COLO829 (cell line): Measurements from ENCODE around the gene GFY.

ENCODE experiments used
- DNase-seq: peaks from one replicate; pipeline ENCODE4 v3.0.0; 2012; ENCODE audit warnings: low spot score

Gene GFY

DNA sequence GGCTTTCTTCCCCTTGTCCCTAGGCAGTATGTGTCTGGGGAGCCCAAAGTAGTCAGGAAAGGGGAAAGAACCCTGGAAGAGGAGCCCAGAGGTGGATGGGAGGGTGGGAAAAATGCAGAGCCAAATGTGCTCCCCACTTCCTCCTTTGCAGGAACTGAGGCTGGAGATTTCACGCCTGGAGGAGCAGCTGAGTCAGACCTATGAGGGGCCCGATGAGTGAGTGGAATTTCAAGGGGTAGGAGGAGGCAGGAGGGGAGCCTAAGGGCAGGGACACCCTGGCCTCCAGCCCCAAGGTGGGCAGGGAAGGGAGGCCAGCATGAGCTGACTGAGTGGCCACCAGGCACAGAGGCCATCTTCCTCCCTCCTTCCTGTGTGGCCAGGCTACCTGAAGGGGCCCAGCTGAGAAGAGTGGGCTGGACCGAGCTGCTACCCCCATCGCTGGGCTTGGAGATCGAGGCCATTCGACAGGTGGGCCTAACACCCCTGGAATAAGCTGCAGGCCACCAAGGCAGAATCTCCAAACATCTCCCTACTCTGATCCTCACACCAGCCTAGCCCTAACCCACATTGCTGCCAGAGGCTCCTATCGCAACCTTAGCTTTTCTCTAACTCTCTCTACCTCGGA, 16.3 kb upstream of the GFY start:
- DNase-seq = no peak

DNA sequence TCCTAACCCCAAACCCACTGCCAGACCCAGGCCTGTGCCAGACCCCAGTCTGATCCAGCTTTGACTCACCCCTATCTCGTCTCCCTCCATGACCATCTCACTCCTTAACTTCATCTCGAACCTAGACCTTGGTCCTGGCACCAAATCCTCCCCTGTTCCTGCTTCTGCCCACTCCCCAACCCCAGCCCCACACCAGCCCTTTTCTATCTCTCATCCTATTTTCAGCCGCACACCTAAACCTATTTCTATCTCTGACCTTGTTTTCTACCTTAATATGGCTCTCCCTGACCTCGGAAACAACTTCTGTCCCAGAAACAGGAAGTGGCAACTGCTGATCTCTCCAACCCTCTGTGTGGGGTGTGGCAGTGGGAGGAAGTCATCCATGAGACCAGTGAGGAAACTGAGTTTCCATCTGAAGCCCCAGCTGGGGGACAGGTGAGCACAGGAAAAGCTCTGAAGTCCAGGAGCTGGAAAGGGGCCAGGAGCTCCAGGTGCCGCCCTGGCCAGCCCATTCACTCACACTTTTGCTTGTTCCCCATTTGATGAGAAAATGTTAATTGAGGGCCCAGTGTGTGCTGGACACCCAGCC, 15.7 kb upstream of the GFY start:
- no peak for DNase-seq

DNA sequence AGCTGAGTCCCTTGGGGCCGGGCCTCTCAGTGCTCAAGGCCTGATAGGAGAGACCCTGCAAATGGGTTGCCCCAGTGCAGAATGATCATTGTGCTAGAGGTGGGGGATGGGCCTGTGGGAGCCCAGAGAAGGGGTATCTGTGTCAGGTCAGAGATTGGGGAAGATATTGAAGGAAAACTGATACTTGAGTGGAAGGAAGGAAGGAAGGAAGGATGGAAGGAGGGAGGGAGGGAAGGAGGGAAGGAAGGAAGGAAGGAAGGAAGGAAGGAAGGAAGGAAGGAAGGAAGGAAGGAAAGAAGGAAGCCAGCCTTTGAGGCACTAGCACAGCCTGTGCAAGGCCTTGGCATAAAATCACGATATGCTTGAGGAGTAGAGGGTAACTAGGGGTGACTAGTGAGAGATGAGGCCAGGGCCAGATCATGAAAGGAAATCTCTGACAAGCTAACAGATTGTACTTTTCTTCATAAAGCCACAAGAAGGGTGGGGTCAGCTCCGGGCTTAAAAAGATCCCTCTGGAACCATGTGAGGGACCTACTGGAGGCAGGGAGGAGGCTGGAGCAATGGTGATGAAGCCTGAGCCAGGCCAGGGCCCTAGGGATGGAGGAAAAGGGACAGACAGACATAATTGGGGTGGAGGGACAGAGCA, 13.4 kb upstream of the GFY start:
- no peak for DNase-seq

DNA sequence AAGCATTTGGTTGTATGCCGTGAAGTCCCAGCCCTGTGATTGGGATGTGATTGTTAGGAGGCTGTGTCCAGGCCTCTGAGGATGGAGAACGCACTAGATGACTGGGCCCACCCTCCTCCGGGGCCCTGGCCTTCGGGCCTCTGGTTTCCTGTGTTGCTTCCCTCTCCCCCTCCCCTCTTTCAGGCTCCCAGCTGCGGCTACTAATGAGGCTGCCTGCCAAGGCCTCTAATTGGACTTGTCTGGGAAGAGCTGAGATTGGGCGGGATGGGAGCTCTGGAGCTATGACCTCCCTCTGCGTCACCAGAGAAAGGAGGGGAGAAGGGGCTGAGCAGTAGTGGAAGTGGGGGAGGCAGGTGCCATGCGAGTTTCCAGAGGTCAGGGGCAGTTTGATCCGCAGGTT, 11.8 kb upstream of the GFY start:
- no peak for DNase-seq

DNA sequence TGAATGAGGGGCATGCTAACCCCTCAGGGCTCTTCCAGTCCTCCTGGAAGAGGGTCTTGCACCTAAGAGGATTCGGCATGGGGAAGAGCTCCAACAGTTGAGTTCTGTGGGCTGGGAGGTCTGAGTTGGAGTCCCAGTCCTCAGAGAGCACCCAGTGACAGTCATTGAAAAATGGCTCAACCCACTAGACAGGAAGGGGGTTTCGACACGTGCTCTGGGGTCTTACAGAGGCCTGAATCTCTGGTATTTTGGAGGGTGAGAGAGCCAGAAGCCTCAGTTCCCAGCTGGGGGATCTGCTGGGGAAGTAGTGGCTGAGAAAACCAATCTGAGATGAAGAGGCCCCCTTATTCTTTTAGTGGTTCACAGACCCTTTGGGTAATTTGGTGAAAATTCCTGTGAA, 10.9 kb upstream of the GFY start:
- no peak for DNase-seq

DNA sequence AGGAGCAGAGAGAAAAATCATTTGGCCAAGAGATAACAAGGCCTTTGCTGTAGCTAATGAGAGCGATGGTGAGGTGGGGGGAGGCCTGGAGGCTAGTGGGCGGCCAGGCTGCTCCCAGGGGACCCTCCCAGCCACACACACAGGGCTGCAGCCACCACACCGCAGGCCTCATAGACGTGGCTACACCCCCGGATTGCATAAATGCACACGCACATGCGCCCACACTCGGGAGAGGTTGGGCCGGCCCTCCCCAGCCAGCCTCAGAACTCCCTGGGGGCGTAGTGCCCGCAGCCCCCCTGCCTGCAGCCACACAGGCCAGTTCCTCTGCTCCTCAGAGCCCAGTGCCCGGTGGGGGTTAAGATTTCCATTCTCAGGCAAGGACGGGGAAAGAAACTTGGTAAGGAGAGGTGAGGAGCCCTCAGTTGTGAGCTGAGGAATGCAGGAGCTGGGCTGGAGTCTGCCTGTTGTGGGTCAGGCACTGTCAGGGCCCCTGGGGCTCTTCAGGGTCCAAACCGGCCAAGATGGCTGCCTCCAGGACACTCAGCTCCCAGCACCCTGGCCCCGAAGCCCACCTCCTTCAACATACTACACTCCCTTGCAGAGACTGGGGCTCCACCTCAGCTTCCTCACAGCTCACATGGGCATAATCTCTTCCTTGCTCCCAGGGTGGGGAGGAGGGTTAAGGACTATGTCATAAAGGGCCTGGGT, 9.9 kb upstream of the GFY start:
- no peak for DNase-seq

DNA sequence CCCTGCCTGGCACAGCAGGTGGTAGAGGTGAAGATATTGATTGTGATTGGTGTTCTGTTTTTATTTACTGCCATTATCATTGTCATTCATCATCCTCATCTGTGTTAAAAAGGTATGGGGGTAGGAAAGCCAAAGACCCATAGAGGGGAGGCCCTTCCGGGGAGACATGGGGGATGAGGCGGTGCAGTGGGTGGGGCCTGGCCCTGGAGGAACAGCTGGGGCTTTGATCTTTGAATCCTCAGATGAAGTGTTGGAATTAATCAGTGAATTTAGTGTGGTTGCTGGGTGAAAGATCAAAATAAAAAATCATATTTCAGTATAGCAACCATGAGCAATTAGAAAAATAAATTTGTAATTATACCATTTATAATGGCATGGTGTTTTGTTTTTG, 9.4 kb upstream of the GFY start:
- DNase-seq = no peak

DNA sequence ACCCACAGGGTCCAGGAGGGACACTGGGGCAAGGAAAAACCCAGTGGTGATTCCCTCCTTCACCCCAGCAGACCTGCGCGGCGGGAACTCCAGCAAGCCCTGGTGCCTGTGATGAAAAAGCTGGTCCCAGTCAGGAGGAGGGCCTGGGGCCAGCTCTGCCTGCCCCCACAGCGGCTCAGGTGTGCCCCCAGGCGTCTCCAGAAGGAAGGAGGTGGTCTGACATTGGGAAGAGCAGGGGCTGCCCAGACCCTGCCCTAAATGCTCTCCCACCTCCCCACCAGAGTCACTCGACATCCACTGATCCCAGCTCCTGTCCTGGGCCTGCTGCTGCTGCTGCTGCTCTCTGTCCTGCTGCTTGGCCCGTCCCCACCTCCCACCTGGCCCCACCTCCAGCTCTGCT, 8.1 kb upstream of the GFY start:
- no peak for DNase-seq

DNA sequence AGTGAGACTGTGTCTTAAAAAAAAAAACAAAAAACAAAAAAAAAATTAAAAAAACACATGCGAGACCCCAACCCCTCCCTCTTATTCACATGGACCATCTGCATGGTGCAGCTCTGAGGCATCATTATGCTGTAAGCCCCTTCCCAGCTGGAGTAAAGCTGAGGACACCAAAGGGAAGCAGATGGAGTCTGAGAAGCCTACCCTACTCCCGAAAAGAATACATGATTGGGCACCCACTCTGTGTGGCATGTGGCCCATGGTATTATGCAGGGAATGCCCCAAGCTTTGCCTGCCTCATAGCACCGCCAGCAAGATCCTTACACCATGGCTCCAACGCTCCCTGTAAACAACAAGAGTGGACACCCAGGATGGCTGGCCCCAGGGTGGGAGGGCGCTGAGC, 6.7 kb upstream of the GFY start:
- DNase-seq = no peak

DNA sequence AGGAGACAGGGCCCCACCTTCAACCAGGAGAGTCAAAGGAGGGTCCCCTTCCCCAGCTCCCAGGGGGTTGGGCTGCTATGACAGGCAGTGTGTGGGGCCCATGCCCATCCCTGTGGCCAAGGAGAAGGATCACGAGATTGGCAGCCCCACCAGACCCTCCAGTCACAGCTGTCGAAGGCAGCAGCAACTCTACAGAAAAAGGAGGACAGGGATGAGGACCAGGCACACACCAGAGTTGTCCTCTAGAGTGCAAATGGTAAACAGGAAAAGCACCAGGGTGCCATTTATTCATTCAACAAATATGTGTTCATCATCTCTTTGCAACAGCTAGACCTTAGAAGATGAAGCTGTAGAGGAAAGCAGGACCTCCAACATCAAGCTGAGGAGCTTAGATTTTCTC, 6.0 kb upstream of the GFY start:
- DNase-seq = no peak

DNA sequence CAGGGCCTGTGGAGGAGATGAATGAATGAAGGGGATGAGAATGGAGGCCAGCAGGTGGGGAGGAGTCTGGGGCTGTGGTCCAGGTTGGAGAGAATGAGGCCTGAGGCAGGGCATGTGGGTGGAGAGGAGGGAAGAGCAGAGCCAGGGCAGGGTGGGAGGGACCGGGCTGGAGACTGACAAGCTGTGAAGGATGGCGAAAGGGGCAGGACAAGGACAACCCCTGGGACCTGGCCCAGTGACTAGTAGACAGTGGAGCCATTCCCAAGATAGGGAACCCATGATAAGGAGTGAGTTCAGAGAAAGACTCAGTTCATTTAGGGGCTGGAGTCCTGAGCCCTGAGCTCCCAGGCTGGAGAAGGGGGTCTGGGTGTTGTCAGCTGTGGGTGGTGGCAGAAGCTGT, 5.0 kb upstream of the GFY start:
- no peak for DNase-seq

DNA sequence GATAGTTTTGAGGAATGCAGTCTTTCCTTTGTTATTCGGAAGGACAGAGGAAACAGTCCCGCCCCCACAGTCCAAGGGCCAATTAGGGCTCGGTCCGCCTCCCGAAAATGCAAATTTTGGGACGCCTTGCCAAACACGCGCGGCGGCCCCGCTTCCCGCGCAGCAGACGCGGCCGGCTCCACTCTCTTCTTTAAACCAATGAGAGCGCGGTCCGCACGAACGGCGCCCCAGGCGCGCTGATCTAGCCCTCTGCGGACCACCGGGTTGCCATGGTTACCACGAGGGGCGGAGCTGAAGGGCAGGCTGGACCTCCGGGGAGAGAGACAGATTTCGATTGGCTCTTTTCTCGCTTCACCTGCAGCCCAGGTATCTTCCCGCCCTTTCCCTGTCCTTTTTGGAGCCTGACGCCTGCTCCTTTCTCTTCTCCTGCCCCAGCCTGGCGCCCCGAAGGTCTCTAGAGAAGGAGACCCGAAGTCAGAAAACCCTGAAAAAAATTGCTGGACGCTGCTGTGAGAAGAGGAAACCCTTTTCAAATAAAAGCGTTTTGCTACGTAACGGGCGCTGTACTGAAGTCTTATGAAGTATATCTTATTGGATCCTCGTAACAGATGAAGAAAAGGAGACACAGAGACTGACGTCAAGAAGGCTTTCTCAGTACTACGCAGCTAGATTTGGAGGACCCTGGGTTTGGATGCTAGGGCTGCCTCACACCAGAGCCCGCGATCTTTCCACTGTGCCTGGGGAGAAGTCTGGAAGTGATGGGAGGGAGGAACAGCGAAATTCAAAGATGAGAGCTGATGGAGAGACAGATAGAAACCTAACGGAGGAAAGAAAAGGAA, 3.9 kb upstream of the GFY start:
- peak; percentile 81 for DNase-seq

DNA sequence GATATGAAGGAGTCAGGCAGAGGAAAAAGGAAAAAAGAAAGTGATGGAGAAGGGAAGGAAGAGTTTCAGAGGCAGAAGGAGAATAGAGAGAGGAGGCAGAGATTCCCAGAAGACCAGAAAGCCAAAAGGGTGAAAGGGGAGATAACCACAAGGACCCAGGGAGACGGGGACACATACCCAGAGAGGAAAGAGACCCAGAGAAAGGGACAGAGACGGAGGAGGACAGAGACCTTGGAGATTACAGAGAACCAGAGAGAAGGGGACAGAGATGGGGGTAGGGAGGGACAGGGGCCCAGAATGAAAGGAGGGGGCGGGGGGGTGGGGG, 3.3 kb upstream of the GFY start:
- no peak for DNase-seq

DNA sequence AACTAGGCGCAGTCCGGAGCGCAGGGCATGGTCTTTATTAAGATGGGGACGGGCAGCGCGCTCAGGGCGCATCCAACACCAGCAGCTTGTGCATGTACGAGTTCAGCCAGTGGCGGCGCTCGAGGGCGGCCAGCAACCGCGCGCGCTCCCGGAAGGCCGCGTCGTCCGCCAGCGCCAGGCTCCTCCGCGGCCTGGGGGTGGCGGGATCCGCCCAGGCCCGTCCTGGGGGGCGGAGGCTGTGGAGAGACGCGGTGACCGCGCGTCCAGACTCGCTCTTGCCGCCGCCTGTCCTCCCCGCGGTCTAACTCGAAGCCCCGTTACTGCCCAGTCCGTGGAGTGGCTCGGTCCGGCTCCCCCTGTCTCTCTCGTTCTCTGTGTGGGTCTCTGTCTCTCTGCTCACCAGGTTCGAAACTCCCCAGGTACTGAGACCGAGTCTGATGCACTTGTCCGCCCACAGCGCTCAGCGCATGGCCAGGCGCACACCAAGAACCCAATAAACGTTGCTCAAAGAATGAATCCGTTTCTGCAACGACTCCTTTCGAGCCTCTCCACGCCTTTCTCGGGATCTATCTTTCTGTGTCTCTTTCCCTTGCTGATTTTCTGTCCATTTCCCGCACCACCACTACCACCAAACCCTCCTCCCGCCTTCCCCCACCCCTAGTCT, 2.6 kb upstream of the GFY start:
- no peak for DNase-seq

DNA sequence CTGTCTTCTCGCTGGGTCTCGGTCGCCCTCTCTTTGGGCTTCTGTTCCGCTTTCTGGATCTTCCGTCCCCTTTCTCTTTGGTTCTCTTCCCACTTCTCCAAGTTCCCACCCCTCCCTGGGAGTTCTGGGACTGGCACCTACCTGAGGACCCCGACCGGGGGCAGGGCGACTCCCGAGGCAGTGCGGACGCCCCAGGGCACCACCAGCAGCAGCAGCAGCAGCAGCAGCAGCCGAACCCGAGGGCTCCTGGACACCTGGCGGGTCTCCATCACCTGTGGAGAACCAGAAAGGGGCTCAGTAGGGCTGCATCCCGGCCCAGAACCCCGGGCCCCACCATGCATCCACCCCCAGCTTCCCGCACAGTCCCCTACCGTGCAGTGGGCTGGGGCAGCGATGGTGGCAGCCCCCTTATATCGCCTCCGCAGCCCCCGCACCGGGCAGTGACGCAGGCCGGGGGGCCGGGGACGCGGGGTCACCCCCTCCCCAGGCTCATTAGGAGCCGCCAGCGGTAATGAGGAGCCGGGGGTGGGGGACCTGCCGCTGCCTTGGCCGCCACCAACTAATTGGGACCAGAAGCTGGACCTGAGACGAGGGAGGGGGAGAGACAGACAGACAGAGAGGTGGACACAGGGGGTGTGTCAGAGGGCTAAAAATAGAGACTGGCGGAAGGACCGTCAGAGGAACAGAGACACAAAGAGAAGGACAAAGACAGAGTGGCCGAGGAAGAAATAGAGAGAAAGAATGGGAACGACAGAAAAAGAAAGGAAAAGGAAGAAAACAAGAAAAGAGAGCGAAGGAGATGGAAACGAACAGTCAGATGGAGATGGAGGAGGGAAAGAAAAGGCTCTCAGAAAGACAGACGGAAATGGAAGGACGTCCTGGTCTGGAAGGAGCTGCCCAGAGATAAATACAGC, 1.9 kb upstream of the GFY start, which contains the start of gene PTH2:
PTH2 (minus strand) TSS at position 371 of the 914 bp plus-strand sequence; CDS start at position 269, 102 bp downstream.
- no peak for DNase-seq

DNA sequence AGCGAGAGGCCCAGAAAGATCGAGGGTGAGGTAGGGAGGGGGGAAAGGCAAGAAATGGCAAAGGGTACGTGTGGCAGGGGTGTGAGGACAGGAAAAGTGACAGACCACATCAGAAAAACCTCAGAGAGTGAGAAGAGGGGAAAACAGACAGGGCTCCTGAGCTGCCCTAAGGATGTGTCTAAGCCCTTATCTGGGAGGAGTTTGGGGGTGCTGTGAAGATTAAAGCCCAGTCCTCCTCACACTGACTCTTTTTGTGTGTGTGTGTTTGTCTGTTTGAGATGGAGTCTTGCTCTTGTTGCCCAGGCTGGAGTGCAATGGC, 1.2 kb upstream of the GFY start:
- DNase-seq = no peak

DNA sequence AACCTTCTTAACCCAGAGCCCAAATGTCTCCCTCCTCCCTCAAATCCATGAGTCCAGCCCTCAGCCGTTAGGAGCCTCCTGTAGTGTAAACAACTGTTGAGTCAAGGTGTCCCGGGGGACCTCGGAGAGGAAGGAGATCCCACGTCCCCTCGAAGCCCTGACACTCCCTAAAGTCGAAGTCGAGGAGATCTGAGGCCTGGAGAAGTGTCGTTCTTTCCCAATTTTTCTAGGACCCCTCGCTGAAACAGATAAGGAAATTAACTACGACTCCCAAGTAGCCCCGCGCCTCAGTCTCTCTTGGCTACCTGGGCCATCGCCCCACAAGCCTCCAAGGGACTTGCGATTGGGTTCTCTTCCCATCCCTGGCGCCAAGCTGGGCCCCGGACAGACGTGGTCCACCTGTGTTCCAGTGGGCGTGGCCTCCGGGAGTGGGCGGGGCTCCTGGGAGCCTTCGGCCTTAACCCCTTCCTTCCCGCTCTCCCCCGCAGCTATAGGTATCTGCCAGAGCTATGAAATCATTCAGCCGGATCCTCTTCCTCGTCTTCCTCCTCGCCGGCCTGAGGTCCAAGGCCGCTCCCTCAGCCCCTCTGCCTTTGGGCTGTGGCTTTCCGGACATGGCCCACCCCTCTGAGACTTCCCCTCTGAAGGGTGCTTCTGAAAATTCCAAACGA, 869 bp downstream of the GFY start:
- no peak for DNase-seq

DNA sequence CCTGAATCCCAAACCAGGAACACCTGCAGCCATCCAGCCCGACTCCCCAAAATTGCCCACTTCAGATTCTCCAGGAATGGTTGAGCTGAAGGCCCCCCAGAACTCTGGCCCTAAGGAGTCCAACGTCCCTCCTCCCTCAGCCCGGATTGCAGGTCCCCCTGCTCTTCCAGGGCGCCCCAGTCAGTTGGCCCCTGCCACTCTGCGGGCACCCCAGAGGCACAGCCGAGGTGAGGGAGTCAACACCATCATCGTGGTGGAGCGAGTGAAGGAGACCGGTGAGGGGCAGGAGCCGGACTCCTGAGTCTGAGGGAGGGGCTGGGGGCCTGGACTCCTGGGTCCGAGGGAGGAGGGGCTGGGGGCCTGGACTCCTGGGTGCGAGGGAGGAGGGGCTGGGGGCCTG, 2.2 kb downstream of the GFY start:
- DNase-seq = no peak

DNA sequence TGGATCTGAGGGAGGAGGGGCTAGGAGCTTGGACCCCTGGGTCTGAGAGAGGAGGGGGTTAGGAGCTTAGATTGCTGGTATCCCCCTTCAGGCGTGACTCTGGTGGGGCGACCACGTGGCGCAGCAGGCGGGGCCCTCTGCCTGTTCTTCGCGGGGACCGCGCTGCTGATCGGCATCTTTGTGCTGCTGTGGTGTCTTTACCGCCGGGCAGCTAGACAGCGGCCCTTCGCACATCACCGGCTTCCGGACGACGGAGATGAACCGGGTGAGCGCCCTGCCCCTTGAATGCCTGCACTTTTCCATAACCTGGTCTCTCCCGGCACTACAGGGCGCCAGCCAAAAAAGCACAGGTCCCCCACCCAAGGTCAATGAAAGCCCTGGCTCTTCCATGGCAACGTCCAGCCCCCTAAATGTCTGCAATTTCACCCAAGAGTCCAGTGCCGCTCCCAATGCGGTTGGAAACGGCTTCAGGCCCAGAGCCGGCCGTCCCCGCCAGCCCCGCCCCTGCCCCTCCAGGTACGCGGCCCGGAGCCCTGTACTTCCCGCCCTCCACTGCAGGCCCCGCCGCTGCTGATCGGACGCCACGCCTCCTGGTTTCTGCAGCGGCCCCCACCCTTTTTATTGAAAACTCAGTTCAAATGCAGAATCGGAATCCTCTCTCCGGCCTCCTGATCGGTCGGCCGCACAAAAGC, 2.8 kb downstream of the GFY start:
- no peak for DNase-seq
